Endothelial cell of umbilical vein (primary cell): ENCODE data around the gene CLDND2. TPM values are rescaled to one million over a fixed set of nuclear protein-coding genes. Genes with fewer than 3 reads are reported as not detected.

Source experiments
- BruUV-seq: library from RNA; stranded (reverse); fragments of 400-500 nt; replicated peaks from 2 replicates; lab custom pipeline; 2021; lab: Mats Ljungman, UMichigan
- CTCF ChIA-PET: fragments of 300-600, 350-600 bp; sonication (Branson Sonifier 250); formaldehyde crosslinking; loops from one replicate; lab custom pipeline; 2021; ENCODE audit warnings: antibody characterized with exemption, inconsistent platforms; lab: Charles Lee
- POLR2A ChIA-PET: fragments of 300-600, 350-600 bp; sonication (Branson Sonifier 250); formaldehyde crosslinking; loops from one replicate; lab custom pipeline; 2021; ENCODE audit warnings: antibody characterized with exemption, inconsistent platforms; lab: Charles Lee
- DNase-seq: peaks from one replicate; pipeline ENCODE4 v3.0.0-alpha.2; 2011; ENCODE audit warnings: low read depth, low spot score
- FAIRE-seq: peaks from 2 replicates; lab custom pipeline; 2011; peaks lifted over from hg19 to GRCh38; lab: Jason Lieb, UNC
- H2AFZ ChIP-seq: 2 replicates; pipeline ENCODE4 v1.6.0; 2012; ENCODE audit warnings: low read depth, low read length, control low read depth, inconsistent platforms
- H3K27ac ChIP-seq: 2 replicates; pipeline ENCODE4 v1.5.1; 2011; ENCODE audit warnings: low read depth, mild to moderate bottlenecking, control low read depth, low read length, moderate library complexity; ENCODE audit not compliant: insufficient read depth
- H3K27me3 ChIP-seq, 2 experiments: 2 replicates each; pipeline versions ENCODE4 v1.6.0 to v1.6.1; 2011; ENCODE audit warnings: low read length in 2 of 2, mixed read lengths in 1 of 2; ENCODE audit not compliant: control insufficient read depth in 2 of 2, insufficient read depth in 2 of 2
- H3K36me3 ChIP-seq, 2 experiments: 2 replicates in 1 of 2; 3 replicates in 1 of 2; pipeline ENCODE4 v1.5.1; 2011; ENCODE audit warnings: low read length in 2 of 2, mild to moderate bottlenecking in 1 of 2, moderate library complexity in 1 of 2; ENCODE audit not compliant: control insufficient read depth in 2 of 2, insufficient read depth in 2 of 2; ENCODE audit errors: extremely low read depth in 1 of 2
- H3K4me1 ChIP-seq: 3 replicates; pipeline ENCODE4 v1.5.1; 2011; ENCODE audit warnings: mild to moderate bottlenecking, low read length; ENCODE audit not compliant: control insufficient read depth, insufficient read depth; ENCODE audit errors: extremely low read depth
- H3K4me2 ChIP-seq: 2 replicates; pipeline ENCODE4 v1.6.1; 2011; ENCODE audit warnings: low read length, control low read depth, mixed read lengths; ENCODE audit not compliant: insufficient read depth
- H3K4me3 ChIP-seq, 3 experiments: fragments of 200-600 bp in 1 of 3; sonication (generic), shearing (Covaris generic) in 1 of 3; replicated peaks in 1 of 3; 2 replicates each; pipeline ENCODE4 v1.5.1; 2011 to 2016; ENCODE audit warnings: control low read depth in 3 of 3, low read length in 3 of 3, mild to moderate bottlenecking in 2 of 3, inconsistent platforms in 1 of 3, low read depth in 1 of 3, moderate library complexity in 1 of 3; ENCODE audit not compliant: insufficient read depth in 1 of 3
- H3K79me2 ChIP-seq: 2 replicates; pipeline ENCODE4 v1.6.0; 2012; ENCODE audit warnings: low read length, inconsistent platforms; ENCODE audit not compliant: control insufficient read depth, insufficient read depth
- H3K9ac ChIP-seq: replicated peaks from 2 replicates; pipeline ENCODE3; 2011; ENCODE audit warnings: low read length, control low read depth; ENCODE audit not compliant: insufficient read depth; ENCODE audit errors: extremely low read depth
- H3K9me1 ChIP-seq: replicated peaks from 3 replicates; pipeline ENCODE4 v1.6.0; 2011; ENCODE audit warnings: mild to moderate bottlenecking, low read length; ENCODE audit not compliant: control insufficient read depth, insufficient read depth; ENCODE audit errors: extremely low read depth
- H3K9me3 ChIP-seq: replicated peaks from 2 replicates; pipeline ENCODE4 v1.5.1; 2012; ENCODE audit warnings: low read length, inconsistent platforms; ENCODE audit not compliant: control insufficient read depth, insufficient read depth
- H4K20me1 ChIP-seq: replicated peaks from 2 replicates; pipeline ENCODE3; 2011; ENCODE audit warnings: mild to moderate bottlenecking, low read length; ENCODE audit not compliant: control insufficient read depth, insufficient read depth; ENCODE audit errors: extremely low read depth
- EZH2 ChIP-seq: IDR thresholded peaks from 2 replicates; pipeline ENCODE4 v1.6.1; 2012; ENCODE audit warnings: borderline replicate concordance, low read depth, mild to moderate bottlenecking, moderate library complexity, low read length, inconsistent platforms; ENCODE audit not compliant: severe bottlenecking
- FOS ChIP-seq: IDR thresholded peaks from 2 replicates; pipeline ENCODE4 v1.6.1; 2011; ENCODE audit warnings: mild to moderate bottlenecking, low read length, moderate library complexity, borderline replicate concordance; ENCODE audit not compliant: insufficient read depth
- GATA2 ChIP-seq: IDR thresholded peaks from 2 replicates; pipeline ENCODE4 v1.7.0; 2011; ENCODE audit warnings: low read depth, mild to moderate bottlenecking, moderate library complexity, mixed read lengths, low read length; ENCODE audit not compliant: insufficient read length, insufficient read depth
- JUN ChIP-seq: IDR thresholded peaks from 2 replicates; pipeline ENCODE4 v1.6.1; 2011; ENCODE audit warnings: borderline replicate concordance, low read depth; ENCODE audit not compliant: insufficient read length, insufficient read depth
- MYC ChIP-seq: IDR thresholded peaks from one replicate; pipeline ENCODE4 v1.6.1; 2011; ENCODE audit warnings: mild to moderate bottlenecking, low read depth, low read length
- POLR2A ChIP-seq: IDR thresholded peaks from 2 replicates; pipeline ENCODE4 v1.6.1; 2012; ENCODE audit warnings: low read depth, mild to moderate bottlenecking, control low read depth, low read length
- POLR2AphosphoS5 ChIP-seq: IDR thresholded peaks from 2 replicates; pipeline ENCODE4 v1.6.1; 2012; ENCODE audit warnings: low read depth, mild to moderate bottlenecking, control low read depth, low read length, moderate library complexity; ENCODE audit not compliant: insufficient read depth
- dilution Hi-C: fragments of 300-500 bp; cut with MboI; formaldehyde crosslinking; loops from one replicate; pipeline ENCODE4 v1.15.0; 2019; ENCODE audit warnings: low sequenced_read_pairs; ENCODE audit not compliant: extremely low pct_ligation_motif_present
- intact Hi-C: fragments of 100-400 bp; cut with micrococcal nuclease; formaldehyde crosslinking; loops from one replicate; pipeline ENCODE4 v1.10.0; 2022
- polyA plus RNA-seq, 4 experiments: library from polyadenylated mRNA; depleted of rRNA in 3 of 4; stranded (reverse) in 3 of 4; unstranded in 1 of 4; fragments of >200 nt; gene quantifications; 2 replicates each; pipeline versions ENCODE4 v1.2.1 to v1.2.3, GENCODE V29; 2011 to 2012; ENCODE audit warnings: missing spikeins in 1 of 4
- total RNA-seq: library from RNA; stranded (reverse); gene quantifications from 2 replicates; pipeline ENCODE4 v1.2.3, GENCODE V29; 2021
- TF ChIP-seq, protein P1 (sequence below): IDR thresholded peaks from 2 replicates; pipeline ENCODE4 v1.6.1; 2011; ENCODE audit not compliant: insufficient read depth, insufficient read length
- TF ChIP-seq, protein P2 (sequence below), 2 donors: IDR thresholded peaks; 1 replicate in 1 of 2; 2 replicates in 1 of 2; pipeline ENCODE4 v1.5.1; 2011; ENCODE audit warnings: low read length in 2 of 2, mild to moderate bottlenecking in 2 of 2, moderate library complexity in 2 of 2, control low read depth in 1 of 2, inconsistent platforms in 1 of 2, low read depth in 1 of 2; ENCODE audit not compliant: insufficient read depth in 1 of 2; ENCODE audit errors: extremely low read depth in 1 of 2

CLDND2 gene
- total and polyA plus RNA-seq, 2 donors (not counting 3 experiments of a cell fraction or from before 2014, with no cell fraction given) = 0.97 TPM; not detected in 1

DNA sequence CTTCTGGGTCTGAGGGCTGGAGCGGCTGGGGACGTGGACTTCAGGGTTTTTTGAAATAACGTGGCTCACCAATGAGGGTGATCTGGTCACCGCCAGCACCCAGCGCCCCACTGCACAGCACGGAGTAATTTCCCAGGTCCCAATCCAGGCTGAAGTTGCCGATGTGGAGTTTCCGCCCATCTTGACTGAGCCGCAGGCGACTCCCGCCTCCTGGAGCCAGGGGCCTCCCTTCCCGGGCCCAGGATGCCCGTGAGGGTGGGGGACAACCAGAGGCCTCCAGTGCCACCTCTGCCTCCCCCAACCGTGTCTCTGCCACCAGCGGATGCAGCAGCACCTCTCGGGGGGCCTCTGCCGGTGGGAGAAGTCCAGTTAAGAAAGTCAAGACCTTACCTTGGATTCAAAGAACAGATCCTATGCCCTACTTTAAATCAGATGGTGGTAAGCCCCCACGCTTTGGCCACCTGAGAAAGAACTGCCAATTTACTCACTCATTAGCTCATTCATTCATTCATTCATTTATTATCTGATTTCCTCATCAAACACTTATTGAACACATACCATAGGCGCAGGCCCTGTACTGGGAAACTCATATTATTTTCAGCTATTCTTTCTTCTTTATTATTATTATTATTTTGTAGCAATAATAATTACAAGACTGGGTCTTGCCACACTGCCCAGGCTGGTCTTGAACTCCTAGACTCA, 30.8 kb downstream of the CLDND2 start:
- no peak overlapping the region for H2AFZ ChIP-seq
- intact Hi-C loops (loop anchor here (2.0 to 5.0 kb wide), 3 partner anchors 231 to 351 kb away; partner anchors contain the start of gene CTU1), dilution Hi-C loops (no loop called here)
- POLR2A ChIA-PET = no interaction called here
- no peak overlapping the region for H3K4me2 ChIP-seq
- no peak overlapping the region for H3K4me3 ChIP-seq
- H3K36me3 ChIP-seq = no peaks in the 10 kb centered on the region
- H3K9me1 ChIP-seq = no peaks in the 10 kb centered on the region
- H4K20me1 ChIP-seq = no peaks in the 10 kb centered on the region
- H3K27me3 ChIP-seq = no peaks in the 10 kb centered on the region
- no peak for DNase-seq
- H3K4me1 ChIP-seq = peaks cover 8% of the 10 kb centered on the region
- FAIRE-seq = no peak
- TF ChIP-seq POLR2AphosphoS5 = no peak
- TF ChIP-seq, protein P1, sequence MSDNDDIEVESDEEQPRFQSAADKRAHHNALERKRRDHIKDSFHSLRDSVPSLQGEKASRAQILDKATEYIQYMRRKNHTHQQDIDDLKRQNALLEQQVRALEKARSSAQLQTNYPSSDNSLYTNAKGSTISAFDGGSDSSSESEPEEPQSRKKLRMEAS = no peak
- TF ChIP-seq EZH2 = no peak
- TF ChIP-seq POLR2A = no peak
- no peak for TF ChIP-seq JUN
- TF ChIP-seq, protein P2, sequence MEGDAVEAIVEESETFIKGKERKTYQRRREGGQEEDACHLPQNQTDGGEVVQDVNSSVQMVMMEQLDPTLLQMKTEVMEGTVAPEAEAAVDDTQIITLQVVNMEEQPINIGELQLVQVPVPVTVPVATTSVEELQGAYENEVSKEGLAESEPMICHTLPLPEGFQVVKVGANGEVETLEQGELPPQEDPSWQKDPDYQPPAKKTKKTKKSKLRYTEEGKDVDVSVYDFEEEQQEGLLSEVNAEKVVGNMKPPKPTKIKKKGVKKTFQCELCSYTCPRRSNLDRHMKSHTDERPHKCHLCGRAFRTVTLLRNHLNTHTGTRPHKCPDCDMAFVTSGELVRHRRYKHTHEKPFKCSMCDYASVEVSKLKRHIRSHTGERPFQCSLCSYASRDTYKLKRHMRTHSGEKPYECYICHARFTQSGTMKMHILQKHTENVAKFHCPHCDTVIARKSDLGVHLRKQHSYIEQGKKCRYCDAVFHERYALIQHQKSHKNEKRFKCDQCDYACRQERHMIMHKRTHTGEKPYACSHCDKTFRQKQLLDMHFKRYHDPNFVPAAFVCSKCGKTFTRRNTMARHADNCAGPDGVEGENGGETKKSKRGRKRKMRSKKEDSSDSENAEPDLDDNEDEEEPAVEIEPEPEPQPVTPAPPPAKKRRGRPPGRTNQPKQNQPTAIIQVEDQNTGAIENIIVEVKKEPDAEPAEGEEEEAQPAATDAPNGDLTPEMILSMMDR (IDR thresholded peaks at IDR 0.05; ENCODE audit: extremely low read depth in 1 of 2, insufficient read depth in 1 of 2, low read depth in 1 of 2, low read length in 2 of 2) = no peak
- TF ChIP-seq GATA2 = no peak
- no peak for TF ChIP-seq MYC
- no peak for TF ChIP-seq FOS
- BruUV-seq = no TSS peak
- no peak overlapping the region for H3K9ac ChIP-seq
- no peak overlapping the region for H3K27ac ChIP-seq
- H3K9me3 ChIP-seq = no peaks in the 10 kb centered on the region
- H3K79me2 ChIP-seq = no peaks in the 10 kb centered on the region
- CTCF ChIA-PET = interaction anchor here (0.7 to 1.1 kb wide), 2 partner anchors 70 to 319 kb away, joined by 3 read pairs; no protein-coding TSS in a partner anchor
